Panc1 (cell line): ENCODE results near the gene MAG.

Experiments used
- TCF7L2 ChIP-seq: IDR thresholded peaks from 2 replicates; pipeline ENCODE4 v1.6.1; 2011; ENCODE audit warnings: mild to moderate bottlenecking, low read depth, low read length, inconsistent platforms
- TF ChIP-seq, protein P1 (sequence below), 2 experiments: IDR thresholded peaks; 2 replicates each; pipeline ENCODE4 v1.6.1; 2011 to 2012; ENCODE audit warnings: low read depth in 2 of 2, control low read depth in 1 of 2, low read length in 1 of 2, mild to moderate bottlenecking in 1 of 2, moderate library complexity in 1 of 2; ENCODE audit not compliant: insufficient read depth in 1 of 2
- TF ChIP-seq, protein P2 (sequence below): fragments of 450-650 bp; IDR thresholded peaks from 2 replicates; pipeline ENCODE4 v1.5.1; 2017; ENCODE audit warnings: mild to moderate bottlenecking

DNA sequence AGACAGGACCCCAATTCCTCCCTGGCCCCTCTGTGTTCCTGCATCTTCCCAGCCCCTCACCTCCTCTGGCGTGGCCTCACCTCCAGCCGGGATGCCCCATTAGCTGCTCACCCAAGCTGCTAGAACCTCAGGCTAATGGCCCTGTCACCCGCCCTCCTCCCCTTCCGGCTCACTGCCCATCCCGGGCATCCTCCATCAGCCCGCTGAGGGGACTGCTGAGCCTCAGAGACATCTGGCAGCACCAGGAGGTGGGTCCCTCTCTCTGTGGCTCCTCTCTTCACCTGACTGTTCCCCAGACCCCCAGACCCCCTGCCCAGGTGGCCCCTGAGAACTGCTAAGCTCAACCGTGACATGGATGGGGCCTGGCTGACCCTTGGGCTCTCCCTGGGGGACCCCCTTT lies 58.6 kb downstream of the MAG start:
- TF ChIP-seq, protein P1, sequence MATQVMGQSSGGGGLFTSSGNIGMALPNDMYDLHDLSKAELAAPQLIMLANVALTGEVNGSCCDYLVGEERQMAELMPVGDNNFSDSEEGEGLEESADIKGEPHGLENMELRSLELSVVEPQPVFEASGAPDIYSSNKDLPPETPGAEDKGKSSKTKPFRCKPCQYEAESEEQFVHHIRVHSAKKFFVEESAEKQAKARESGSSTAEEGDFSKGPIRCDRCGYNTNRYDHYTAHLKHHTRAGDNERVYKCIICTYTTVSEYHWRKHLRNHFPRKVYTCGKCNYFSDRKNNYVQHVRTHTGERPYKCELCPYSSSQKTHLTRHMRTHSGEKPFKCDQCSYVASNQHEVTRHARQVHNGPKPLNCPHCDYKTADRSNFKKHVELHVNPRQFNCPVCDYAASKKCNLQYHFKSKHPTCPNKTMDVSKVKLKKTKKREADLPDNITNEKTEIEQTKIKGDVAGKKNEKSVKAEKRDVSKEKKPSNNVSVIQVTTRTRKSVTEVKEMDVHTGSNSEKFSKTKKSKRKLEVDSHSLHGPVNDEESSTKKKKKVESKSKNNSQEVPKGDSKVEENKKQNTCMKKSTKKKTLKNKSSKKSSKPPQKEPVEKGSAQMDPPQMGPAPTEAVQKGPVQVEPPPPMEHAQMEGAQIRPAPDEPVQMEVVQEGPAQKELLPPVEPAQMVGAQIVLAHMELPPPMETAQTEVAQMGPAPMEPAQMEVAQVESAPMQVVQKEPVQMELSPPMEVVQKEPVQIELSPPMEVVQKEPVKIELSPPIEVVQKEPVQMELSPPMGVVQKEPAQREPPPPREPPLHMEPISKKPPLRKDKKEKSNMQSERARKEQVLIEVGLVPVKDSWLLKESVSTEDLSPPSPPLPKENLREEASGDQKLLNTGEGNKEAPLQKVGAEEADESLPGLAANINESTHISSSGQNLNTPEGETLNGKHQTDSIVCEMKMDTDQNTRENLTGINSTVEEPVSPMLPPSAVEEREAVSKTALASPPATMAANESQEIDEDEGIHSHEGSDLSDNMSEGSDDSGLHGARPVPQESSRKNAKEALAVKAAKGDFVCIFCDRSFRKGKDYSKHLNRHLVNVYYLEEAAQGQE (IDR thresholded peaks at IDR 0.05; ENCODE audit: insufficient read depth in 1 of 2, low read depth in 2 of 2, low read length in 1 of 2), result no peak
- TF ChIP-seq, protein P2, sequence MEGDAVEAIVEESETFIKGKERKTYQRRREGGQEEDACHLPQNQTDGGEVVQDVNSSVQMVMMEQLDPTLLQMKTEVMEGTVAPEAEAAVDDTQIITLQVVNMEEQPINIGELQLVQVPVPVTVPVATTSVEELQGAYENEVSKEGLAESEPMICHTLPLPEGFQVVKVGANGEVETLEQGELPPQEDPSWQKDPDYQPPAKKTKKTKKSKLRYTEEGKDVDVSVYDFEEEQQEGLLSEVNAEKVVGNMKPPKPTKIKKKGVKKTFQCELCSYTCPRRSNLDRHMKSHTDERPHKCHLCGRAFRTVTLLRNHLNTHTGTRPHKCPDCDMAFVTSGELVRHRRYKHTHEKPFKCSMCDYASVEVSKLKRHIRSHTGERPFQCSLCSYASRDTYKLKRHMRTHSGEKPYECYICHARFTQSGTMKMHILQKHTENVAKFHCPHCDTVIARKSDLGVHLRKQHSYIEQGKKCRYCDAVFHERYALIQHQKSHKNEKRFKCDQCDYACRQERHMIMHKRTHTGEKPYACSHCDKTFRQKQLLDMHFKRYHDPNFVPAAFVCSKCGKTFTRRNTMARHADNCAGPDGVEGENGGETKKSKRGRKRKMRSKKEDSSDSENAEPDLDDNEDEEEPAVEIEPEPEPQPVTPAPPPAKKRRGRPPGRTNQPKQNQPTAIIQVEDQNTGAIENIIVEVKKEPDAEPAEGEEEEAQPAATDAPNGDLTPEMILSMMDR, result no peak
- no peak for TF ChIP-seq TCF7L2
